Germinal center (tissue), 1 donor: ENCODE results near the gene SLC16A2.

Experiments
- DNase-seq: peaks from one replicate; pipeline ENCODE4 v3.0.0; 2012; ENCODE audit warnings: mixed read lengths, low spot score

Gene SLC16A2

DNA sequence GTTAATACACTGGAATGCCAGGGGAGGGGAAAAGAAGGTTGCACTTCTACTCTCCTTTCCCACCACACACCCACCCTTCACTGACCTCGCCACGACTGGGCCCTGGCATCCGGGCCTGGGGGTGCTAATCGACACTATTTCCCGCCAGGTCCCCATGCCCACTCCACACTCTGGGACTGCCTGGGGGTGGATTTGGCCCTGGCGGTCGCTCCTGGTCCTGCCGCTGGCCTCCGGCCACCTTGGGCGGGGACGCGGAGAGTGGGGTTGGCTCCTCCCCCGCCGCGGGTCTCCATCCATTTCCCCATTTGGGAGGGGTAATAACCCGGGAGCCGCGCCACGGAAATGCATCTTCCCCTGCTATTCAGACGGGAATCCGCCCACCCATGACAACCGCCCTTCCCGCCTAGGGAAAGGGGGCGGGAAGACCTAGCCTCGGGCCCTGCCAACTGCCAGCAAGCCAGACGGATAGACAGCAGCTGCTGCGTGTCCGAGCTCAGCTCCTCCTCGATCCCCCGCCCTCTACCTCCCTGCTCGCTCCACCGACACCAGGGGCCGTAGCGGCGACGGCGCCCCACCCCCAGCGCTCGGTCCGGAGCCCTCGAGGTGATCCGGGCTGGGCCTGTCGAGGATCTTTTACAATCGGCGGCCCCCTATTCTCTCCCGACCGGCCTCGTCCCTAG lies 115.0 kb downstream of the SLC16A2 start:
- DNase-seq = peak; percentile 50

DNA sequence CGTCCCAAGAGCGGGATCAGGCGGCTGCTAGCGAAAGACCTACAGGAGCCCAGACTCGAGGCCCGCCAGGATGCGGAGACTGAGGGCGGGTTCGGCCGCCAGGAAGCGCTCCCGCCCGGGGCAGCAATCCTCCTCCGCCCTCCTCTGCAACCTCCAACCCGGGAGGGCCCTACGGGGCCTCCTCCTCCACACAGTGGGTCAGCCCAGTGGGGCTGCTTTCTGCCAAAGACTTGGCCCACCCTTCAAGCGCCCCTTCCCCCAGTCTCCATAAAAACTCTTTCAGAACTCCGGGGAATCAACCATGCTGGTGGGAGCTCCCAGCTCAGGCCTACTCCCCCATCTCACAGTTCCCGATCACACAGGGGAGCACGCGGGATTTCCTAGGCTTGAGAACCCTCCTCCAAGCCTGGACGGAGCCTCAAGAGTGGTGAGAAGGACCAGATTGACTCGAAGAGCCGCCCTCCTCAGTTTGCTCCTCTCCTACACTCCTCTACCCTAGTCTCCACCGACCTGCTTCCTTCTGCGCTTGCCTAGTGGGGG lies 115.6 kb downstream of the SLC16A2 start:
- no peak for DNase-seq

DNA sequence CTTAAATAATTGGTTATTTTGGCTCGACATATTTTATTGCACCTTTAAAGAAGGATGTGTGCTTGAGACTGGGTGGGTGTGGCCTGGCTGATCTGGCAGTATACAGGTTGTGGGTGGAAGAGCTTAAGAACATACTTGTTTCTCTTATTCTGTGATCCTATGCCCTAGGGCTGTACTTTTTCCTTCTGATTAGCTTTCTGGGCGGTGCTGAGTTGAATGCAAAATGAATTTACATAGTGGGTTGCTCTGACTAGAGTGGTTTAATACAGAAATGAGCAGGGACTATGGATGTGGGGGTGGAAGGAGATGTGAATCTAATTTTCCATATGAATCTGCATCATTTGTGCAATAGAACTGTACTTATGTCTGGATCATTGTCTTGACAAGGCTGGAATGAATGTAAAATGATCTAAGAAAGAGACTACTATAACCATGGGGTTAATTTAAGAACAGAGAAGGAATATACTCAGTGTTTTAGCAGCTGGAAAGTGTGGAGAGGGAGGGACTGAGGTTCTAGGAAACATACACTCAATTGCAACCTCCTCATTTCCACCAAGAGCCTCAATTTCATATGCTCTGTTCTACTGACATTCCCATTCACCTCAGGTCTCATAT lies 119.4 kb downstream of the SLC16A2 start:
- no peak for DNase-seq

DNA sequence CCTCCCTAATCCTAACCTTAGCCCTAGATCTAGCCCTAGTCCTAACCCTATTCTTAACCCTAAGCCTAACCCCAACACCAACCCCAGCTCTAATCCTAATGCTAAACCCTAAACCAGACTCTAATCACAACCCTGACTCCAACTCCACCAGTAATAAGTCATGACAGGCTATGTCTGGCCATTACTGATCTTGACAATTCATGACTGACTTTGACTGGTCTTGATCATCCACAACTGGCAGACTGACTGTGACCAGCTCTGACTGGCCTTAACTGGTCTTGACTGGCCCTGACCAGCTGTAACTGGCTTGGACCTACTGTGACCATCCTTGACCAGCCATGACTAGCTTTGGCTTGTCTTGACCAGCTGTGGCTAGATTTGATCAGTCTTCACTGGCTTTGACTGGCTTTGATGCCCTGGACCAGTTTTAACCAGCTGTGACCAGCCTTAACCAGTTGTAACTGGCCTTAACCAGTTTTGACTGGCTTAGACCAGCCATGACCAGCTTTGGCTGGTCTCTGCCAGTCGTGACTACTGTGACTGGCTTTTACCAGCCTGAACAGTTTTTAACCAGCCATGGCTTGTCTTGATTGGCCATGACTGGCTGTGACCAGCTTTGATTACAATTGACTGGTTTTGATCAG lies 124.7 kb downstream of the SLC16A2 start:
- no peak for DNase-seq

DNA sequence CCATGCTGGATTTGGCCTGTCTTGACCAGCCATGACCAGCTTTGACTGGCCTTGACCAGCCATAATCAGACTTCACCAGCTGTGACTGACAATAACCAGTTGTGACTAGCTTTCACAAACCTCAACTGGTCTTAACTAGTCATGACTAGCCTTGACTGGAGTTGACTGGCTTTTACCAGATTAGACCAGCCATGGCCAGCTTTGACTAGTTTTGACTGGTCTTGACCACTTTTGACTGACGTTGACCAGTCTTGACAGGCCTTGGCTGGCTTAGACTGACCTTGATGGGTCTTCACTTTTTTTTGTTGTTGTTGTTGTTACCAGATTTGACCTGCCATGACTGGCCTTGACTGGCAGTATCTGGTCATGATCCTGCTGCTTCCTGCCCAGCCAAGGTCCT lies 125.7 kb downstream of the SLC16A2 start:
- no peak for DNase-seq

DNA sequence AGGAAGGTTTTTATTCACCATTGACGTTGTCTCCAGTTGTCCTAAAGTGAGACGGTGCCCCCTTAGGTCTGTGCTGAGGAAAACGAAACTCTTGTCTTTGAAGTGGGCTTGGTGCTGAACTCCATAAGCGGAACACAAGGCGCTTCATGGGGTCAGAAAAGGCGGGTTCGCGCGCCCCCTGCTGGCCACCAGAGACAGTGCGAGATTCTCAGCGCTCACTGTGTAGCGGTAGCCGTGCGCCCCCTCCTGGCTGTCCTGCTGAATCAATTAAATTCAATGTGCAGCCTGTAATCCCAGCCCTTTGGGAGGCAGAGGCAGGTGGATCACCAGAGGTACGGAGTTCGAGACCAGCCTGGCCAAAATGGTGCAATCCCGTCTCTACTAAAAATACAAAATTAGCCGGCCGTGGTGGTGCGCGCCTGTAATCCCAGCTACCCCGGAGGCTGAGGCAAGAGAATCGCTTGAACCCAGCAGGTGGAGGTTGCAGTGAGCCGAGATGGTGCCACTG lies 129.1 kb downstream of the SLC16A2 start:
- peak; percentile 52 for DNase-seq

DNA sequence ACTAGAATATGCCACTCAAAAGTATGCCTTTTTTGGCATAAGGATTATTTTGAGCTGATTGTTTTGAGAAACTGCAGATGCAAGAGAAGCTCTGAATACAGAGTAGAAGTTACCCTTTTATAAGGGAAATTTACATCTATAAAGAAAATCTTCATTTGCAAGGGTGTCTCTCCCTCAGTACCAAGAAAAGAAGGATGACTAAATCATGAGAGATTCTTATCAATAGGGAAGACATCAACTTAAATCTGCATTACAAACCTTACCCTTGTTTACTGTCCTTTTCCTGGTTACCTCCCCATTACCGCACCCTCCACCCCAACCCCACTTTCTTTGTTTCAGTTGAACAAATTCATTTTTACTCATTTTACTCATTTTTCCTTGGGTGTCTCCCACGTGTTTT lies 130.6 kb downstream of the SLC16A2 start:
- no peak for DNase-seq

DNA sequence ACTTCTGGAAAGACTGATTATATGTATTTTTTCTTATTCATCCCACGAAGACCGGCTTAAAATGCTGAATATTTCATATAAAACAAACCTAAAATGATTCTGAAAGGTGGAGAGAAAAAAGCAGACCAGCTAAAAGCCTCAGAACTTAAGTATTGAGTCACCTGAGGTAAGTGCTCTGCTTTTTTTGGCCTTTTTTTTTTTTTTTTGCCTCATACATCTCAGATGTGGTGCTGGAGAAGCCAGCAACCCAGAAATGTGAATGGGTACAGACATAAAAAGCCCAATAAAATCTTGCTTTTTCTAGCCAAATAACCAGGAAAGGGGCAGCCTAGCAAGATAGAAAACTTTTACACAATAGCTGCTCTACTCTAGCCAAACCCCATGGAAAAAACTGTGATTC lies 136.1 kb downstream of the SLC16A2 start:
- no peak for DNase-seq

DNA sequence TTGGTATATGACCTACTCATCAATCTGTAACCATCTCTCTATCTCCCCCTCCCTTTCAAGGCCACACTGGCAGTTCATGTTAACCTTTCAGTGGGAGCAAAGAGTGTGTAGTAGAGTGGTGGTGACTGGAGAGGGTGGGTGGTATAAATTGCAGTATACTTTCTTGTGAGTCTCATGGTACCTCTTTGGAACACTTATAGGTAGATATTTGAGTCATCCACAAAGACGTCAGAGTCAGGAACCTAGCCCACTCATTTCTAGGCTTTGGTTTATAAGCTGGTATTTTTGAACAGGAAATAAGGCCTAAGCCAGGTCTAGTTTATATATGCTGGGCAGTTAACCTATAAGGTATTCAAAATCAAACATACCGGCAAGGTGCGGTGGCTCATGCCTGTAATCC lies 156.8 kb downstream of the SLC16A2 start:
- no peak for DNase-seq

DNA sequence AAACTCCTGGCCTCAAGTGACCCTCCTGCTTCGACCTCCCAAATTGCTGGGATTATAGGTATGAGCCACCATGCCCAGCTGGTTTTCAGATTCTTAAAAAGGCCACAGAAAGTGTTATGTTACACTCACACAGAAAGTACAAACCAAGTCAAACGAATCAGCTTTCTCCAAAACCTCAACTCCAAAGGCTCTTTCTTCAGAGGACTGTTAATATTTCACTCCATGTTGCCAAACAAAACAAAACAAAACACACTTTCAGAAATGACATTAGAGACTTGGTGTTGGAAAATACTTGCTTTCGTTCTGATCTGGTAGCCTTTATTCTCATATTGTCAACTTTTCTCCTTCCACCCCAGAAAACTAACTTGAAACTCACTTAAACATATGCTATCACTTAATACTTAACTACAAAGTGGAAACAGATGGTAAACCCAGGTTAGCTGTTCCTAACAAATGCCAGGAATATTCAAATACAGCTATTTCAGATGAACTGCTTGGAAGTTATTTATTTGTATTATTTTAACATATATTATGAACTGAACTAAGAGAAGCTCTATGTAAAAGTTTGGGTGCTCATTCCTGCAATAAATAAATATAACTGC lies 158.4 kb downstream of the SLC16A2 start:
- no peak for DNase-seq
